Measurements from ENCODE around the gene CSGALNACT2.

GRCh38 chr10:43162604-43163003 lies 24.4 kb downstream of the CSGALNACT2 start:
- no peak for TF ChIP-seq CTCF (conservative IDR thresholded peaks at IDR 0.05; ENCODE audit: low read depth, low read length)
- TF ChIP-seq EZH2phosphoT487 (IDR thresholded peaks at IDR 0.05; ENCODE audit: borderline replicate concordance, low read length) = no peak
